22Rv1 (cell line): ENCODE data around the gene HECW1.

Experiments used
- H3K27ac ChIP-seq: fragments of 450-650 bp; 2 replicates; pipeline ENCODE4 v1.5.1; 2017
- ZFX ChIP-seq: fragments of 450-650 bp; IDR thresholded peaks from 2 replicates; pipeline ENCODE4 v1.6.1; 2017; ENCODE audit warnings: antibody characterized with exemption, borderline replicate concordance
- TF ChIP-seq, protein P1 (sequence below): fragments of 450-650 bp; IDR thresholded peaks from 2 replicates; pipeline ENCODE4 v1.5.1; 2017; ENCODE audit warnings: mild to moderate bottlenecking

The HECW1 gene

DNA sequence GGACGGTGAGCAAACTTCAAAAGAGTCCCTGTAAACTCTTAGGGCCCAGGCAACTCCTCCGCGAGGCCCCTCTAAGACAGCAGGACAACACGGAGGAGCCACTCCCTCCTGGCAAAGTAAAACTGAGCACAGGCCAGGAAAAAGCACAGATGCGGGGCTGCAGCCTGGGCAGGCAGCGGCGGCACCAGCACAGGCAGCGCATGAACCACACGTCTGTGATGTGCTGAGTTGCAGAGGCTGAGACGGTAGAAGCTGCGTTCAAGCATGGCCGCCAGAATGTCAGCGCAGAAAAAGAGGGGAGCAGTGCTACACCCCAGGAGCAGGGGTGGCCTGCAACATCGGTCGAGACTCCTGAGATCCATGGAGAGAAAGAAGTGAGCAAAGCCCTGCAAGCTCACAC, 424.3 kb downstream of the HECW1 start:
- H3K27ac ChIP-seq = no peak overlapping the region
- TF ChIP-seq ZFX = no peak
- TF ChIP-seq, protein P1, sequence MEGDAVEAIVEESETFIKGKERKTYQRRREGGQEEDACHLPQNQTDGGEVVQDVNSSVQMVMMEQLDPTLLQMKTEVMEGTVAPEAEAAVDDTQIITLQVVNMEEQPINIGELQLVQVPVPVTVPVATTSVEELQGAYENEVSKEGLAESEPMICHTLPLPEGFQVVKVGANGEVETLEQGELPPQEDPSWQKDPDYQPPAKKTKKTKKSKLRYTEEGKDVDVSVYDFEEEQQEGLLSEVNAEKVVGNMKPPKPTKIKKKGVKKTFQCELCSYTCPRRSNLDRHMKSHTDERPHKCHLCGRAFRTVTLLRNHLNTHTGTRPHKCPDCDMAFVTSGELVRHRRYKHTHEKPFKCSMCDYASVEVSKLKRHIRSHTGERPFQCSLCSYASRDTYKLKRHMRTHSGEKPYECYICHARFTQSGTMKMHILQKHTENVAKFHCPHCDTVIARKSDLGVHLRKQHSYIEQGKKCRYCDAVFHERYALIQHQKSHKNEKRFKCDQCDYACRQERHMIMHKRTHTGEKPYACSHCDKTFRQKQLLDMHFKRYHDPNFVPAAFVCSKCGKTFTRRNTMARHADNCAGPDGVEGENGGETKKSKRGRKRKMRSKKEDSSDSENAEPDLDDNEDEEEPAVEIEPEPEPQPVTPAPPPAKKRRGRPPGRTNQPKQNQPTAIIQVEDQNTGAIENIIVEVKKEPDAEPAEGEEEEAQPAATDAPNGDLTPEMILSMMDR = no peak

DNA sequence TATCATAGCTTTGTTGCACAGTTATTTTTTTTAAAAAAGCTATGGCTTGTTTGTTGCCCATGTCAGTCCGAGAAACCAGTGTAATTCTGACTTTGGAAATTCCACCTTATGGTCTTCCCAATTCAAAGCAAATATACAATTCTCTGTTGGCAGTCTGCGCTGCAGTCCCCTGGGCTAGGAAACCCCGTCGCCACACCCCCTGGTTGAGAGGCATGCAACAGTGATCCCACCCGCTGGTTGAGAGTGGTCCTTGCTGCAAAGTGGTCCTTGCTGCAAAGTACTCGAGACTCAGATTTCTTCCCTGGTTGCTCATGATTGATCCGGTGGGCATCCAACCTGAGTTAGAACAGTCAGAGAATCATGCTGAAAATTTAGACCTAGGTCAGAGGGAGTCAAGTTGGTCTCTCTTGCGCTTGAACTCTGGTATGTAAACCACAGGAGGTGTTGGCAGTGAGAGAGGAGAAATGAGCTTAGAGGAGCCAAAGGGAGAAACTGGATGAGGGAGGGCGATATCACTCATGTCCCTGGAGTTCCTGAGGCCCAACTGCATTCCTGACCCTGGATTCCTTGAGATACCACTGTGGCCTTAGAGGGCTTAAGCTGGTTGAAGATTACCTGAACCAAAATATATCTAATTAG, 425.4 kb downstream of the HECW1 start:
- TF ChIP-seq, protein P1 = no peak
- no peak for TF ChIP-seq ZFX
- H3K27ac ChIP-seq = no peak overlapping the region

DNA sequence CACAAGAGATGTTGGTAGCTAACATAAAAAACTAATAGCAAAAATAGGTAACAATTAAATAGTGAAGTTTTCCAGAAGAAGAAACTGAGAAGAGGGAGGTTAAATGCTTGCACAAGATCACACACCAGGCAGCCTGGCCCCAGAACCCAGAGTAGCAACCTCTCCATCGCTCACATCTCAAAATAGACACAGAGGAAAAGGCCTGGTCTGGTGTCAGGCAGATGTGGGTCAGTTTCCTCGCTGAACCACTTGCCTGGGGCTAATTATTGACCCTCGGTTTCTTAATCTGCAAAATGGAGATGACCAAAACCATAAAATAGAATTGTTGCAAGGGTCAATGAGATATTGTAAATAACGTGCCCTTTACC, 425.9 kb downstream of the HECW1 start:
- H3K27ac ChIP-seq = no peak overlapping the region
- TF ChIP-seq, protein P1 = no peak
- TF ChIP-seq ZFX = no peak

DNA sequence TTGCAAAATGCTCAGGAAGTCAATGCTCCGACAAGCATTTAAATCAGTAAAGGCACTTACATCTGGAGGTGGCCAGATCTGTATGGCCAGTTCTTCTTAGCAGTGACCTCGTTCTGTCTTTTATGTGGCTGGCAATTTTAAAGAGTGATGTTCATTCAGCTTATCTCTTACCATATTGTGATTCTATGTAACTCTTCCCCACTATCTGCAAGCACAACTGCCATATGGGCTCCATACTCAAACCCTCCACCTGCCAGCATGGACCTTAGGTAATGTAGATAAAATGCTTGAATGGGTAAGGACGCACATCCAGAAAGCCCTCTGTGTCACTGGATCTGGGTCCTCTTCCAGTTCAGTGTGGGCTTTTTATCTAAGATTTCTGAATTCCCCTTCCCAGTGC, 428.0 kb downstream of the HECW1 start:
- TF ChIP-seq, protein P1 = no peak
- TF ChIP-seq ZFX = no peak
- no peak overlapping the region for H3K27ac ChIP-seq

DNA sequence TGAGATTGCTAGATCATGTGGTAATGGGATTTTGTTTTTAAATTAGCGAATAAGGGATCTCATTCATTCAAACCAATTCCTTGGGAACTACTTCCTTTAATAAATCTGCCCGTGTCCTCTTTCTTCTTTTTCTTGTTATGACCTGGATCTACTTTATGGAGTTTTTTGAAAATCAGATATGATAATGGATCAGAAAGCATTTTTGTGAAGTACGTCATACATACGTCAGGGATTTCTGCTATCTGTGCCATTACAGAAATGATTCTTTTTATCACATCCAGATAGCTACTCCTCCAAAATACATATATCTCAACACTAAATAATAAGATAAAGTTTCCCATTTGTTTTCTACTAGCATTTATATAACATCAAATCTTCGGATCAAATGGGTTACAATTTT, 430.3 kb downstream of the HECW1 start:
- TF ChIP-seq, protein P1 = no peak
- TF ChIP-seq ZFX = no peak
- no peak overlapping the region for H3K27ac ChIP-seq

DNA sequence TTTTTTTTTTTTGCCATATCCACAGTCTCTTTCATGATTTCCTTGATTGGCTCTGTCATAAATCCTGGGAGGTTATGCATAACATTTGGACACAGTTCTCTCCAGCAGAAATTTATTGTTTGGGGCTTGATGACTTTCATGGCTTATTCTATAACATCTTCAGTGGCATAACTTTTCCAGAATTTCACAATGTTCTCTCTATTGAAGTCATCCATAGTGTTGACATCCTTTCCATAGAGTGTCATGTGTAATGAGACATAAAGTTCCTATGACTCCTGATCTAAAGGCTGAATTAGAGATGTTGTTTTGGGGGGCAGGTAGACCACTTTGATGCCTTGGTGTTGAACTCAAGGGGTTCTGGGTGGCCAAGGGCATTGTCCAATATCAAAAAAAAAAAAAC, 433.8 kb downstream of the HECW1 start:
- TF ChIP-seq ZFX = no peak
- TF ChIP-seq, protein P1 = no peak
- H3K27ac ChIP-seq = no peak overlapping the region

DNA sequence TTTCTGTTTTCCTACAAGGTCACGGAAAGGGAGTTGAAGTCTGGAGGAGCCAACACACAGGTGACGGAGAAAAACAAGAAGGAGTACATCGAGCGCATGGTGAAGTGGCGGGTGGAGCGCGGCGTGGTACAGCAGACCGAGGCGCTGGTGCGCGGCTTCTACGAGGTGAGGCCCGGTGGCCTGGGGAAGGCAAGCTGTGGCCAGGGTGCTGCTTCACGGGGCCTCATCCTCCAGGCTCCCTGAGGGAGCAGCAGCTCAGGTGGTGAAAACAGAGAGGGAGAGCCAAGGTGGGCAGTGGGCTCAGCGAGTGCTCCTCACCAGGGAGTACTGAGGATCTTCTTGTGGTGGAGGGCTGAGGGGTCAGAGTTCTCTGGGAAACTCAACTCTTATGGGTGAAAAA, 438.0 kb downstream of the HECW1 start:
- no peak for TF ChIP-seq ZFX
- TF ChIP-seq, protein P1 = no peak
- H3K27ac ChIP-seq = no peak overlapping the region
